GM12873 (cell line): Measurements from ENCODE around the gene SLC4A2.

Experiments used
- TF ChIP-seq, protein P1 (sequence below): IDR thresholded peaks from 2 replicates; pipeline ENCODE4 v1.5.1; 2012; ENCODE audit warnings: low read depth, mild to moderate bottlenecking, moderate library complexity, low read length, control low read depth; ENCODE audit not compliant: insufficient read depth; ENCODE audit errors: missing control alignments

Gene SLC4A2

DNA sequence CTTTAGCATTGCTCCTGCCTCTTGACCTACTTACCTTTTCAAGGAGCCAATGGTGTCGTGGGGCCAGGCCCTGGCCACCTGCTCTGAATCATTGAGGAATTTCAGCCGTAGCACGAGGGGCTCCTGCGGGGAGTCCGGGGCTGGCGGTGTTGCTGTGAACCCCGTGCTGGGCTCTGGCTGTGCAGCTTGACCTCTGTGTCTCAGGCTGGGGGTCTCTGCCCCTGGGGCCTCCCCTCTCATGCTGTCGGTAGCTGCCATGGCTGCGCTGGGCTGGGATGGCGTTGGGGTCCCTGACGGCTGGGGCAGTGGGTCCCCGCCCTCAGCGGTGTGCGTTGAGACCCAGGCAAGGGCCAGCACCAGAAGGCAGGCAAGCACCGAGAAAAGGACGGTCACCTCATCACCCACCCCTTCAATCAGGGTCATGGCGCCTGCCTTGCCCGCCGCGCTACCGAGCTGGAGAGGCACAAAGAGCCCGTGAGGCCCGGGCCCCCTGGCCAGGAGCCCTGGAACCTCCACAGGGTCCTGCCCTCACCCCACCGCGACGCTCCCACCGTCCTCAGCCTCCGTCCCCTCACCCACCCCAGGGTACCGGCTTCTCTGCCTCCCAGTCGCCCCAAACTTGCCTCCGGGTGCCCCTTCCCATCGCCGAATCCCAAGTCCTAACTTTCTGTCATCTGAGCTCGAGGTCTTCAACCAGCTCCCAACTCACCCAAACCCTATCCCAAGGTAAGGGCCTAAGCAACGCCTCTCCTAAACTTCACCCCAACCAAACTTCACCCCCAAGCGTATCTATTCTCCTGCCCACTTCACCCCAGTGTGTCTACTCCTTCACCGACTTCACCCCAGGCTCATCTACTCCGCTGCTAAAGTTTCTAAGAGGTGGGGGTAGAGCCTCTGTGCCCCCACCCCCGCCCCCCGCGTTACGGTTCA lies 23.0 kb downstream of the SLC4A2 start:
- TF ChIP-seq, protein P1, sequence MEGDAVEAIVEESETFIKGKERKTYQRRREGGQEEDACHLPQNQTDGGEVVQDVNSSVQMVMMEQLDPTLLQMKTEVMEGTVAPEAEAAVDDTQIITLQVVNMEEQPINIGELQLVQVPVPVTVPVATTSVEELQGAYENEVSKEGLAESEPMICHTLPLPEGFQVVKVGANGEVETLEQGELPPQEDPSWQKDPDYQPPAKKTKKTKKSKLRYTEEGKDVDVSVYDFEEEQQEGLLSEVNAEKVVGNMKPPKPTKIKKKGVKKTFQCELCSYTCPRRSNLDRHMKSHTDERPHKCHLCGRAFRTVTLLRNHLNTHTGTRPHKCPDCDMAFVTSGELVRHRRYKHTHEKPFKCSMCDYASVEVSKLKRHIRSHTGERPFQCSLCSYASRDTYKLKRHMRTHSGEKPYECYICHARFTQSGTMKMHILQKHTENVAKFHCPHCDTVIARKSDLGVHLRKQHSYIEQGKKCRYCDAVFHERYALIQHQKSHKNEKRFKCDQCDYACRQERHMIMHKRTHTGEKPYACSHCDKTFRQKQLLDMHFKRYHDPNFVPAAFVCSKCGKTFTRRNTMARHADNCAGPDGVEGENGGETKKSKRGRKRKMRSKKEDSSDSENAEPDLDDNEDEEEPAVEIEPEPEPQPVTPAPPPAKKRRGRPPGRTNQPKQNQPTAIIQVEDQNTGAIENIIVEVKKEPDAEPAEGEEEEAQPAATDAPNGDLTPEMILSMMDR, result no peak

DNA sequence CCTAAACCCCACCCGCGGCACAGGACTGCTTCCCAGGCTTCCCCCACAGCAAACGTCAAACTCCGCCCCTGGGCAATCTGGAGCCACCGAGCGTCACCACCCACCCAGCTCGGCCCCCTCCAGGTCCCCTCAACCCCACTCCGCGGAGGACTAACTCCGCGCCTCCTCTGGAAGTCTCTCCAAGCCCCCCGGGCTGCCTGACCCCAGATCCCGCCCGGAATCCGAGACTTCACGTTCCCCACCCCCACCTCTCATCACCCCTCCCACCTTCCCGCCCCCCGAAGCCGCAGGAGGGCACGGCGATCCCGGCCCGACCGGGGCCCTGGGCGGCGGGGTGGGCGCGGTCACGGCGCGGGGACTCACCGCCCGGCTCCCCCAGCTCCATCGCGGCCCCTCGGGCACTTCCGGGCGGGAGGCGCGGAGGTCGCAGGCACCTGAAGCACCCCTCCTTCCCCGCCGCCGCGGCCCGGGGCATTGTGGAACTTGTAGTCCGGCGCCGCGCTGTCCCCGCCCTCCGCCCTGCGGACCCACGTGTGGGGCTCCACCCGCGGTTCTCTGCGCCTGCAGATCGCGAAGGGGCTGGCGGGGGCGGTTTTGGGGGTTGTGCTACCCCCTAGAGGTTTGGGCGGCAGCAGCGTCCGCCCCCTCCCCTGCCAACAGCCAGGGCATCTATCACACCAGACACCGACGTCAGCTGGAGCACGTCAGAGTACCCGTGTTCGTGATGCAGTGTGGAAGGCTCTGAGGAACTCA lies 23.9 kb downstream of the SLC4A2 start, which contains the start of gene TMUB1:
Gene TMUB1 (minus strand): TSS at position 423 of the 753 bp plus-strand sequence. CDS start 930 bp downstream, outside the sequence.
- TF ChIP-seq, protein P1, result no peak

DNA sequence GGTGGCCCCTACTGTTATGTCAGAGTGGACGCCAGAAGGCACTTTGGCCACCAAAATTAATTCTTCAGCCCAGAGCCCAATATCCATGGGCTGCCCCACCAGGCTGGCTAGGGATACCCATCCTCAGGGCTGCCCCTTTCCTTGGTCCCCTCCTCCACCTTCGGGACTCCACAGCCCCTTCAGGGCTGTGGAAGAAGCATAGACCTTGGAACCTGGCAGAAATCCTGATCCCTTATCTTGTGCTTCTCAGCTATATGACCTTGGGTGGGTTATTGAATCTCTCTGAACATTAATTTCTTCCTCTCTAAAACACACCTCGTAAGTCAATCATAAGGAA lies 24.4 kb downstream of the SLC4A2 start:
- TF ChIP-seq, protein P1, result no peak

DNA sequence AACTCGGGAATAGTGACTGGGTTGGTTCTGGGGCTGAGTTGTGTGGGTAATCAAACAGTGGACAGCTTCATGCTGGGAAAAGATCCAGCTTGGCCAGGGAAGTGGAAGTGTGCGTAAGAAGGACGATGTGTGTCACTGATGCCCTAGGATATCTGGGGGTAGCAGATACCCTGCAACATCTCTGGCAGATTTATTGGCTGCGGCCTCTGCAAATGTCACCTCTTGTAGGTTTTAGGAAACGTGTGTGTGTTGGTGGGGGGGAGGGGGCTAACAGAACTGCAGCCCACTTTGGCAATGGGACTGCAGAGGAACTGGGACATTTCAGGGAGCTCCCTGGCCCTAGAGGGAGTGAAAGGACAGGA lies 25.9 kb downstream of the SLC4A2 start:
- TF ChIP-seq, protein P1, result no peak

DNA sequence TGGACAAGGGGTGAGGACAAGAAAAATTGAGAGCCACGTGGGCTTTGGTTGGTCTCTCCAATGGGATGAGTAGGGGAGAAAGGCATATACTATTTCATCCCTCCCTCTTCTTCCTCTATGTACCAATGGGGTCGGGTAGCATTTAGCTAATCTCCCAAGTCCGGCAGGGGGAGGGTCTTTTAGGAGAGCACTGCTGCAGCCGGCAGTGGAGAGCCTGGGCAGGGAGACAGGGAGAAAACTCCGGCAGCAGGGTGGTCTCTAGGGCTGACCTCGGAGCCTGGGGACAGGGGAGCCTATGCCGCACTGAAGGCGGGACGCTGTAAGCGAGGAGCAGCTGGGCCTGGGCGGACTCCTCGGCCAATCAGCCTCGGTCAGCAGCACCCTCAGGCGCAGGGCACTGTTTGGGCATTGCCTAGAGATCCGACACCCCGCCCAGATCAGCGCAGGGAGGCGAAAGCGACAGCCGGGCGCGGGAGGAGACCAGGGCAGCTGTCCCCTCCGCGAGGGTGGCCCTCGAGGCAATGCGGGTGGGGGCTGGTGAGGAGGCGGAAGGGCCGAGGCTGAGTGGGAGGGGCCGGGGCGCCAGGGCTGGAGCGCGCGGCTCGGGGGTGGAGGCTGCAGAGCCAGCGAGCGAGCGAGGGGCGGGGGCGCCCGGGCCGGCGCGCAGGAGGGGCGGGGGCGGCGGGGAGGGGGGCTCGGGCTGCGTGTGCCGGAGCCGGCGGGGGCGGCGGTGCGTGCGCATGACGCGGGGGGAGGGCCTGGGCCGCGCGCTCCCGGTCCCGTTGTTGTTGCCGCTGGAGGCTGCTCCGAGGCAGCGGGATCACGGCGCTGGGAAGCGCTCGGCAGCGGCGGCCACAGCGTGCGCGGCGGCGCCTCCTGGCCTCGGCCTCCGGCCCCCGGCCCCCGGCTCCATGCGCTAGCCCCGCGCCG lies 26.6 kb downstream of the SLC4A2 start, which contains the start of gene AGAP3:
Gene AGAP3 (plus strand): TSS at position 785 of the 930 bp plus-strand sequence. CDS start 267 bp downstream, outside the sequence.
- TF ChIP-seq, protein P1, result no peak

DNA sequence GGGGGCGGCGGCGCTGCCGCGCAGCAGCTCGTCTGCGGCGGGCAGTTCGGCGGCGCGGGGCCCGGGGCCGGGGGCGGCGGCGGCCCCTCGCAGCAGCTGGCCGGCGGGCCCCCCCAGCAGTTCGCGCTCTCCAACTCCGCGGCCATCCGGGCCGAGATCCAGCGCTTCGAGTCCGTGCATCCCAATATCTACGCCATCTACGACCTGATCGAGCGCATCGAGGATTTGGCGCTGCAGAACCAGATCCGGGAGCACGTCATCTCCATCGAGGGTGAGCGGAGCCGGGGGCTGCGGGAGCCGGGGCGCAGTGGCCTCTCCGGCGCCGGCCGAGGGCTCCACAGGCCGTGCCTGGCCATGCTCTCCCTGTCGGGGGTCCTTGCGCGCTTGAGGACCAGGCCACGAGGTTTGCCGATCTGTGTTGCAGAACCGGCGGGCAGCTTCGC lies 27.4 kb downstream of the SLC4A2 start:
- TF ChIP-seq, protein P1, result no peak
